C4-2B (cell line): Measurements from ENCODE around the gene ATXN7L1.

ENCODE experiments used
- ZFX ChIP-seq: fragments of 450-650 bp; IDR thresholded peaks from 2 replicates; pipeline ENCODE4 v1.6.1; 2017
- TF ChIP-seq, protein P1 (sequence below): fragments of 450-650 bp; conservative IDR thresholded peaks from 2 replicates; pipeline ENCODE4 v1.5.1; 2017; ENCODE audit warnings: mild to moderate bottlenecking

DNA sequence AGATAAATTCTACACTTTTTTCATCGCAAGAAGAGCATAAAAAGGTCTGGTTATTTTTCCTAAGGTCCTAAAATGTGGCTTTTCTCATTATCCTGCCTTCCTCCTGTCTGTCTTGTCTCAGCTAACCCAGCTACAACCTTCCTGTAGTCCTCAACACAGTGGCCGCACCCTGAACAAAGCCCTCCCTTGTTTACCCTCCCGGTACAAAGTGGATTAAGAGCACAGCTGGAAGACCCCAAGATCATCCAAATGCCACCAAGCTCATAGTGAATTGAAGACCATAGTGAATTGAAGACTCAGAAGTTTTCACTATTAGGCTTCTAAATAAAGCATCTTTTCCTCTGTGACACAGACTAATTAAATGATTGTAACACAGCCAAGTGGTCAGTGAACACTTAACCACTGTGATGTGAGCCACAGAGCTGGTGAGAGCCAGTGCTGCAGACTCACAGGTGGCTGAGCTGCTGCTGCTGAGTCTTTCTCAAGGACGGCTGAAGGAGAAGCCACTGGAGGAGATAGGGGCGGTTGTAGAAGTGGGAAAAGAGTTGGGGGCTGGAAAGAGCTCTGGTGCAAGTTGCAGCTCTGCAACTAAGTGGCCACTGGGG, 123.6 kb downstream of the ATXN7L1 start:
- TF ChIP-seq, protein P1, sequence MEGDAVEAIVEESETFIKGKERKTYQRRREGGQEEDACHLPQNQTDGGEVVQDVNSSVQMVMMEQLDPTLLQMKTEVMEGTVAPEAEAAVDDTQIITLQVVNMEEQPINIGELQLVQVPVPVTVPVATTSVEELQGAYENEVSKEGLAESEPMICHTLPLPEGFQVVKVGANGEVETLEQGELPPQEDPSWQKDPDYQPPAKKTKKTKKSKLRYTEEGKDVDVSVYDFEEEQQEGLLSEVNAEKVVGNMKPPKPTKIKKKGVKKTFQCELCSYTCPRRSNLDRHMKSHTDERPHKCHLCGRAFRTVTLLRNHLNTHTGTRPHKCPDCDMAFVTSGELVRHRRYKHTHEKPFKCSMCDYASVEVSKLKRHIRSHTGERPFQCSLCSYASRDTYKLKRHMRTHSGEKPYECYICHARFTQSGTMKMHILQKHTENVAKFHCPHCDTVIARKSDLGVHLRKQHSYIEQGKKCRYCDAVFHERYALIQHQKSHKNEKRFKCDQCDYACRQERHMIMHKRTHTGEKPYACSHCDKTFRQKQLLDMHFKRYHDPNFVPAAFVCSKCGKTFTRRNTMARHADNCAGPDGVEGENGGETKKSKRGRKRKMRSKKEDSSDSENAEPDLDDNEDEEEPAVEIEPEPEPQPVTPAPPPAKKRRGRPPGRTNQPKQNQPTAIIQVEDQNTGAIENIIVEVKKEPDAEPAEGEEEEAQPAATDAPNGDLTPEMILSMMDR = no peak
- TF ChIP-seq ZFX = no peak
